Tibial nerve (tissue), 4 donors: ENCODE results near the gene RSBN1L. TPM values are rescaled to one million over a fixed set of nuclear protein-coding genes. Genes with fewer than 3 reads are reported as not detected.

Source experiments
- DNase-seq, 2 donors: peaks; one replicate each; pipeline ENCODE4 v3.0.0-alpha.2; 2019; ENCODE audit warnings: low spot score in 2 of 2
- H3K27ac ChIP-seq, 4 donors: fragments of 200-600 bp; sonication (generic) in 3 of 4; one replicate each; pipeline ENCODE4 v1.5.1; 2017 to 2019; ENCODE audit warnings: mild to moderate bottlenecking in 1 of 4
- H3K27me3 ChIP-seq, 2 donors: fragments of 200-600 bp; sonication (generic) in 1 of 2; one replicate each; pipeline versions ENCODE4 v1.5.1 to v1.6.0; 2017 to 2019
- H3K36me3 ChIP-seq, 3 donors: fragments of 200-600 bp; sonication (generic); one replicate each; pipeline ENCODE4 v1.5.1; 2018 to 2019
- H3K4me1 ChIP-seq, 4 donors: fragments of 200-600 bp; sonication (generic) in 3 of 4; one replicate each; pipeline ENCODE4 v1.5.1; 2017 to 2019
- H3K4me3 ChIP-seq, 4 donors: fragments of 200-600 bp; sonication (generic) in 3 of 4; one replicate each; pipeline ENCODE4 v1.5.1; 2017 to 2019; ENCODE audit warnings: mild to moderate bottlenecking in 1 of 4, moderate library complexity in 1 of 4
- H3K9me3 ChIP-seq, 4 donors: fragments of 200-600 bp; sonication (generic) in 3 of 4; one replicate each; pipeline ENCODE4 v1.5.1; 2017 to 2019
- EP300 ChIP-seq, 2 donors: sonication (generic); formaldehyde crosslinking; IDR thresholded peaks; one replicate each; pipeline ENCODE4 v1.6.1; 2017; ENCODE audit warnings: antibody characterized with exemption in 2 of 2, mild to moderate bottlenecking in 1 of 2
- POLR2A ChIP-seq, 2 donors: fragments of 450-650 bp; IDR thresholded peaks; one replicate each; pipeline ENCODE4 v1.6.1; 2017; ENCODE audit warnings: antibody characterized with exemption in 2 of 2, mild to moderate bottlenecking in 2 of 2, moderate library complexity in 2 of 2
- WGBS, 2 donors: methylation state at CpG; one replicate each; pipeline ENCODE4 v1.1.5; 2018; 5-methylcytosine and 5-hydroxymethylcytosine counted together
- total RNA-seq, 4 donors: library from RNA; depleted of rRNA; stranded (reverse); fragments of >200 nt; gene quantifications; one replicate each; pipeline ENCODE4 v1.1.0, GENCODE V29; 2016
- TF ChIP-seq, protein P1 (sequence below), 5 experiments: fragments of 200-600 bp in 3 of 5; fragments of 450-650 bp in 2 of 5; sonication (generic) in 3 of 5; IDR thresholded peaks; one replicate each; pipeline ENCODE4 v1.5.1; 2016 to 2019; ENCODE audit warnings: antibody characterized with exemption in 5 of 5, mild to moderate bottlenecking in 3 of 5, moderate library complexity in 2 of 5

Gene RSBN1L
- total RNA-seq, 4 donors from 2014 or later: 15.6 to 33.9 (median 29.1) TPM

DNA sequence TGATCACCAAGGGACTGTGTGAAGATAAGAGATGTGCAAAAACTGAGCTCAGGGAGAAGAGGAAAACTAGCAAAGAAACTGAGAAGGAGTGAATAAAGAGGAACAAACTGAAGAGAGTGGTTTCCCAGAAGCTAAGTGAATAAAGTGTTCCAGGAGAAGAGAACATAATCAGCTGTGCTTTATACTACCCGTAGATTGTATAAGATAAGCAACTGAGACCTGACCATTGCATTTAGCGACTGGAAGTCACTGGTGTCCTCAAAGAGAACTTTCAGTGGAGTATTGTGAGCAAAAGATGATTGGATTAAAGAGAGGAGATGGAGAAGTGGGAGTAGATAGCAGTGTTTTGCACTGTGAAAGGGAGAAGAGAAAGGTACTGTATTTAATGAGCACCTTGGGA is 116.9 kb downstream of the RSBN1L start:
- 86 to 87% methylated on average over 2 of the region's 2 CpGs for WGBS, 2 donors
- Histone ChIP-seq H3K4me3 (no peak overlapping the region), H3K27ac (no peak overlapping the region), H3K36me3 (peaks cover 0 to 22% (median 0%) of the 10 kb centered on the region in 3 donors), H3K27me3 (no peaks in the 10 kb centered on the region), H3K4me1 (peaks cover 0 to 5% (median 0%) of the 10 kb centered on the region in 4 donors), H3K9me3 (peaks cover 0 to 20% (median 3%) of the 10 kb centered on the region in 4 donors)
- TF ChIP-seq, protein P1, sequence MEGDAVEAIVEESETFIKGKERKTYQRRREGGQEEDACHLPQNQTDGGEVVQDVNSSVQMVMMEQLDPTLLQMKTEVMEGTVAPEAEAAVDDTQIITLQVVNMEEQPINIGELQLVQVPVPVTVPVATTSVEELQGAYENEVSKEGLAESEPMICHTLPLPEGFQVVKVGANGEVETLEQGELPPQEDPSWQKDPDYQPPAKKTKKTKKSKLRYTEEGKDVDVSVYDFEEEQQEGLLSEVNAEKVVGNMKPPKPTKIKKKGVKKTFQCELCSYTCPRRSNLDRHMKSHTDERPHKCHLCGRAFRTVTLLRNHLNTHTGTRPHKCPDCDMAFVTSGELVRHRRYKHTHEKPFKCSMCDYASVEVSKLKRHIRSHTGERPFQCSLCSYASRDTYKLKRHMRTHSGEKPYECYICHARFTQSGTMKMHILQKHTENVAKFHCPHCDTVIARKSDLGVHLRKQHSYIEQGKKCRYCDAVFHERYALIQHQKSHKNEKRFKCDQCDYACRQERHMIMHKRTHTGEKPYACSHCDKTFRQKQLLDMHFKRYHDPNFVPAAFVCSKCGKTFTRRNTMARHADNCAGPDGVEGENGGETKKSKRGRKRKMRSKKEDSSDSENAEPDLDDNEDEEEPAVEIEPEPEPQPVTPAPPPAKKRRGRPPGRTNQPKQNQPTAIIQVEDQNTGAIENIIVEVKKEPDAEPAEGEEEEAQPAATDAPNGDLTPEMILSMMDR (IDR thresholded peaks at IDR 0.05): no peak
- TF ChIP-seq POLR2A (IDR thresholded peaks at IDR 0.05) (no peak), EP300 (IDR thresholded peaks at IDR 0.05) (no peak)
- DNase-seq: no peak

DNA sequence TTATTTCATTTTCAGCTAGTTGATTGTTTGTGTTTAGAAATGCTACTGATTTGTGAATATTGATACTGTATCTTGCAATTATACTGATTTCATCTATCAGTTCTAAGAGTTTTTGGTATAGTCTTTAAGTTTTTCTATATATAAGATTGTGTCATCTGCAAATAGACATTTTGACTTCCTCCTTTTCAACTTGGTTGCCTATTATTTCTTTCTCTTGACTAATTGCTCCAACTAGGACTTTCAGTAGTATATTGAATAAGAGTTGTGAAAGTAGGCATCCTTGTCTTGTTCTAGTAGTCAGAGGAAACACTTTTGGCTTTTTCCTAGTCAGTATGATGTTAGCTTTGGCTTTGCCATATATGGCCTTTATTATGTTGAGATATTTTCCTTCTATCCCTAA is 122.8 kb downstream of the RSBN1L start:
- peaks cover 0 to 57% (median 21%) of the 10 kb centered on the region in 4 donors for H3K9me3 ChIP-seq
- no peak overlapping the region for H3K4me3 ChIP-seq
- H3K36me3 ChIP-seq: peaks cover 0 to 52% (median 0%) of the 10 kb centered on the region in 3 donors
- no peak overlapping the region for H3K27ac ChIP-seq
- no peaks in the 10 kb centered on the region for H3K4me1 ChIP-seq
- TF ChIP-seq EP300 (IDR thresholded peaks at IDR 0.05): no peak
- TF ChIP-seq, protein P1 (IDR thresholded peaks at IDR 0.05): no peak
- TF ChIP-seq POLR2A (IDR thresholded peaks at IDR 0.05): no peak
- no peak for DNase-seq
- no peaks in the 10 kb centered on the region for H3K27me3 ChIP-seq

DNA sequence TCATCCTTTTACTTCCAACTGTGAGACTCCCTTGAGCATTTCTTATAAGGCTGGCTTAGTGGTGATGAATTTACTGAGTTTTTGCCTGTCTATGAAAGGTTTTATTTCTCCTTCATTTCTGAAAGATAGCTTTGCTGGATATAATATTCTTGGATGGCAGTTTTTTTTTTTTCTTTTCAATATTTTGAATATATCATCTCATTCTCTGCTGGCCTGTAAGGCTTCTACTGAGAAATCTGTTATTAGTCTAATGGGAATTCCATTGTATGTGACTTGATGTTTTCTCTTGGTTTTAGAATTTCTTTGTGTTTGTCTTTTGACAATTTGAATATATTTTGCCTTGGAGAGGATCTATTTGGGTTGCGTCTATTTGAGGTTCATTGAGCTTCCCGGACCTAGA is 124.7 kb downstream of the RSBN1L start:
- no peak overlapping the region for H3K4me3 ChIP-seq
- DNase-seq: no peak
- H3K36me3 ChIP-seq: peaks cover 0 to 49% (median 0%) of the 10 kb centered on the region in 3 donors
- TF ChIP-seq, protein P1 (IDR thresholded peaks at IDR 0.05): no peak
- TF ChIP-seq POLR2A (IDR thresholded peaks at IDR 0.05) (no peak), EP300 (IDR thresholded peaks at IDR 0.05) (no peak)
- peaks cover 0 to 64% (median 23%) of the 10 kb centered on the region in 4 donors for H3K9me3 ChIP-seq
- H3K27me3 ChIP-seq: no peaks in the 10 kb centered on the region
- H3K27ac ChIP-seq: no peak overlapping the region
- 98 to 100% methylated on average over 2 of the region's 2 CpGs for WGBS, 2 donors
- H3K4me1 ChIP-seq: no peaks in the 10 kb centered on the region

DNA sequence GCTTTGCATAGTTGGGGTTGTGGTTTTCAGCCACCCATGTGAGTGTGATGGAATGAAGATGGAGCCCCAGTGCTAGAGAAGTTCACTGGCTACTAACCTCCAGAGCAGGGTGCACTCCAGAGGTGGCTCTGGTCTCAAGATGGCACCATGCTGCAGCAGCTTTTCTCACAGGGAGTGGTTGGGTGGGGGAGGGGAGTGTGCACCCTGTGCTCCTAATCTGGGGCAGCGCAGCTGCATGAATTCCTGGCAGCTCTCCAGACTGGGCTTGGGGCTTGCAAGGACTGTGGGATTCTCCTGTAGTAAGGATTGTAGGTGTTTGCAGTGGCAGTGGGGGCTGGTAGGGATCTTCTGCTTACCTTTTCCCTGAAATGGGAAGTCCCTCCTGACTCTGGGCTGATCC is 126.0 kb downstream of the RSBN1L start:
- H3K36me3 ChIP-seq: peaks cover 0 to 36% (median 0%) of the 10 kb centered on the region in 3 donors
- no peak for TF ChIP-seq POLR2A (IDR thresholded peaks at IDR 0.05)
- H3K27ac ChIP-seq: no peak overlapping the region
- DNase-seq: no peak
- no peak overlapping the region for H3K4me3 ChIP-seq
- no peaks in the 10 kb centered on the region for H3K27me3 ChIP-seq
- peaks cover 0 to 65% (median 24%) of the 10 kb centered on the region in 4 donors for H3K9me3 ChIP-seq
- WGBS, 2 donors: 67% methylated on average over 1 of the region's 1 CpG; no CpG with 5 or more reads in 1 of the 2 donors
- no peaks in the 10 kb centered on the region for H3K4me1 ChIP-seq

DNA sequence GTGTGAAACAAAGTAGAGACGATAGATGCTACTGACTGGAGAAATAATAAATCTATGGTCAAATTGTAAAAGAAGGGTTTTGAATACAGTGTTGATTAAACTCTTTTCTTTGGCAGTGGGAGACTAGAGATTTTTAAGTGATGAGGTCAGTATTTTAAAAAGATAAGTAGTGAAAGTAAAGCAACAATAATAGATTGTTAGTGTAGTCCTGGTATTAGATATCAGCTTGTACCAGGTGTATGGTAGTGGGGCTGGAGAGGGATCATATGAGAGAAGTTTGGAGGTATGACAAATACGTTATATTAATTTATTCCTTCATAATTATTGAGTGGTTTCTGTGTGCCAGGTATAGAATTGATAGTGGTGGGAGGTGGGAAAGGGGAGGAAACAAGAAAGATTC is 127.5 kb downstream of the RSBN1L start:
- Histone ChIP-seq H3K36me3 (peaks cover 0 to 27% (median 0%) of the 10 kb centered on the region in 3 donors), H3K4me3 (no peak overlapping the region), H3K27me3 (no peaks in the 10 kb centered on the region), H3K27ac (peak overlapping the region in 1 of 4 donors; percentile 0), H3K9me3 (peaks cover 0 to 53% (median 20%) of the 10 kb centered on the region in 4 donors), H3K4me1 (no peaks in the 10 kb centered on the region)
- TF ChIP-seq POLR2A (IDR thresholded peaks at IDR 0.05): no peak
- TF ChIP-seq, protein P1 (IDR thresholded peaks at IDR 0.05): no peak
- no peak for TF ChIP-seq EP300 (IDR thresholded peaks at IDR 0.05)
- 73 to 74% methylated on average over 2 of the region's 2 CpGs for WGBS, 2 donors
- no peak for DNase-seq

DNA sequence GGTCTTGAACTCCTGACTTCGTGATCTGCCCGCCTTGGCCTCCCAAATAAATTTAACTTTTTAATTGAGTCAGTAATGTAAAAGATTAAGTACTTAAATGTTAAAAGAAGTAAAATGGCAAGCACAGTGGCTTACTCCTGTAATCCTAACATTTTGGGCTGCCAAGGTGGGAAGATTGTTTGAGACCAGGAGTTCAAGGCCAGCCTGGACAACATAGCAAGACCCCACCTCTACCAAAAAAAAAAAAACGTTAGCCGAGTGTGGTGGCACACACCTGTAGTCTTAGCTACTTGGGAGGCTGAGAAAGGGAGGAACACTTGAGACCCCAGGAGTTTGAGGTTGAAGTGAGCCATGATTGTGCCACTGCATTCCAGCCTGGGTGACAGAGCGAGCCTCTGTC is 128.4 kb downstream of the RSBN1L start:
- H3K27me3 ChIP-seq: no peaks in the 10 kb centered on the region
- H3K9me3 ChIP-seq: peaks cover 0 to 46% (median 15%) of the 10 kb centered on the region in 4 donors
- H3K27ac ChIP-seq: no peak overlapping the region
- 94 to 98% methylated on average over 5 of the region's 5 CpGs for WGBS, 2 donors
- TF ChIP-seq EP300 (IDR thresholded peaks at IDR 0.05) (no peak), POLR2A (IDR thresholded peaks at IDR 0.05) (no peak)
- TF ChIP-seq, protein P1 (IDR thresholded peaks at IDR 0.05): no peak
- H3K36me3 ChIP-seq: peaks cover 0 to 21% (median 0%) of the 10 kb centered on the region in 3 donors
- DNase-seq: no peak
- no peaks in the 10 kb centered on the region for H3K4me1 ChIP-seq
- H3K4me3 ChIP-seq: no peak overlapping the region
